Stomach (tissue), 9 donors: ENCODE measurements around the gene PARD3. TPM values are rescaled to one million over a fixed set of nuclear protein-coding genes. Genes with fewer than 3 reads are reported as not detected.

Experiments used
- DNase-seq, 2 donors: peaks; one replicate each; pipeline versions ENCODE4 v3.0.0 to v3.0.0-alpha.2; 2013 to 2019
- H3K27ac ChIP-seq, 5 donors: fragments of 200-600 bp in 4 of 5; sonication (generic) in 4 of 5; one replicate each; pipeline ENCODE4 v1.5.1; 2013 to 2019; ENCODE audit warnings: mild to moderate bottlenecking in 1 of 5, moderate library complexity in 1 of 5
- H3K27me3 ChIP-seq, 3 donors: fragments of 200-600 bp; sonication (generic); one replicate each; pipeline ENCODE4 v1.5.1; 2017 to 2019; ENCODE audit warnings: mixed run types in 1 of 3
- H3K36me3 ChIP-seq, 4 donors: fragments of 200-600 bp; sonication (generic); 1 replicate in 3 of 4; 2 replicates in 1 of 4; pipeline ENCODE4 v1.5.1; 2016 to 2019
- H3K4me1 ChIP-seq, 4 donors: fragments of 200-600 bp; sonication (generic); one replicate each; pipeline ENCODE4 v1.5.1; 2016 to 2019
- H3K4me3 ChIP-seq, 4 donors: fragments of 200-600 bp; sonication (generic) in 3 of 4; one replicate each; pipeline ENCODE4 v1.5.1; 2016 to 2019; ENCODE audit warnings: mild to moderate bottlenecking in 1 of 4
- H3K9me3 ChIP-seq, 4 donors: fragments of 200-600 bp; sonication (generic); one replicate each; pipeline ENCODE4 v1.5.1; 2016 to 2019
- CTCF ChIP-seq, 7 experiments: fragments of 450-650 bp in 4 of 7; fragments of 200-600 bp in 3 of 7; sonication (generic) in 3 of 7; IDR thresholded peaks; one replicate each; pipeline ENCODE4 v1.5.1; 2016 to 2019; ENCODE audit warnings: antibody characterized with exemption in 7 of 7, control low read depth in 2 of 7, mild to moderate bottlenecking in 1 of 7
- EP300 ChIP-seq: sonication (generic); formaldehyde crosslinking; IDR thresholded peaks from one replicate; pipeline ENCODE4 v1.6.1; 2017; ENCODE audit warnings: antibody characterized with exemption
- POLR2A ChIP-seq, 4 donors: fragments of 450-650 bp; IDR thresholded peaks; one replicate each; pipeline ENCODE4 v1.6.1; 2016; ENCODE audit warnings: antibody characterized with exemption in 4 of 4, control low read depth in 2 of 4, mild to moderate bottlenecking in 1 of 4, moderate library complexity in 1 of 4
- POLR2AphosphoS5 ChIP-seq, 3 donors: sonication (generic); formaldehyde crosslinking; IDR thresholded peaks; one replicate each; pipeline ENCODE4 v1.6.1; 2016; ENCODE audit warnings: antibody characterized with exemption in 3 of 3
- WGBS, 5 donors: extraction: QIAGEN DNeasy Blood & Tissue Kit in 3 of 5; methylation state at CpG; one replicate each; pipeline versions ENCODE4 v1.1.5 to v1.1.7; 2013 to 2018; 5-methylcytosine and 5-hydroxymethylcytosine counted together
- intact Hi-C: fragments of 100-400 bp; cut with DNase I; formaldehyde crosslinking; loops from one replicate; pipeline ENCODE4 v1.15.1; 2023; ENCODE audit warnings: low total_unique reads
- polyA plus RNA-seq, 3 donors: library from polyadenylated mRNA; stranded (reverse); fragments of 200-250 nt; gene quantifications; one replicate each; pipeline ENCODE4 v1.2.3, GENCODE V29; 2013
- total RNA-seq, 5 donors: library from RNA; depleted of rRNA; stranded (reverse); fragments of >200 nt; gene quantifications; one replicate each; pipeline versions ENCODE4 v1.1.0 to v1.2.3, GENCODE V29; 2014 to 2016
- donor health status: healthy with polysubstance abuse.
- donor health status: Bipolar disorder and iron deficiency.
- donor health status: healthy.

Gene PARD3
- total and polyA plus RNA-seq, 8 donors: 13.7 to 118 (median 31.8) TPM

DNA sequence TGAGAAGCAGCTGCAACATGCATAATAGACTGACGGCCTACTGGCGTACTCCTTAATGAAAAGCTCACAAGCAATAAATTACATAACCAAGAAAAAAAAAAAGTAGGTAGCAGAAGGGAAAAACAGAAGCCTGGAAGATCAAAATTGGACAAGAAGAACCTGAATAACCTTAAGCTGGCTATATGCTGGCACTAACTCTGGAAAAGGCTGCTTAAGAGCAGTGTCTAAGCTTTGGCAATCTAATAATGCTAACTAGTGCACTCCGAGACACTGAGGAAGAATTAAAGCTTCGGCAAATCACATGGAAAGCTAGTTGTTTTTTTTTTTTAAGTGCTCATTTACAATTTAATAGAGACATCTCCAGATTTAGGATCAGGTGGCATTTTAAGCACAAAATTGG lies 441.9 kb downstream of the PARD3 start:
- no peaks in the 10 kb centered on the region for H3K27me3 ChIP-seq
- H3K36me3 ChIP-seq: peaks cover 0 to 23% (median 9%) of the 10 kb centered on the region in 4 donors
- H3K9me3 ChIP-seq: no peaks in the 10 kb centered on the region
- WGBS, 5 donors: 77 to 94% (median 84%) methylated on average over 4 of the region's 4 CpGs
- H3K27ac ChIP-seq: no peak overlapping the region
- intact Hi-C loops: no loop called here
- H3K4me3 ChIP-seq: no peak overlapping the region
- H3K4me1 ChIP-seq: no peaks in the 10 kb centered on the region
- no peak for TF ChIP-seq POLR2A (IDR thresholded peaks at IDR 0.05)
- TF ChIP-seq EP300: no peak
- TF ChIP-seq CTCF (IDR thresholded peaks at IDR 0.05): no peak
- TF ChIP-seq POLR2AphosphoS5 (IDR thresholded peaks at IDR 0.05): no peak
- no peak for DNase-seq

- peaks cover 0 to 26% (median 6%) of the 10 kb centered on the region in 4 donors for H3K36me3 ChIP-seq
- H3K4me3 ChIP-seq: no peak overlapping the region
- no peak overlapping the region for H3K27ac ChIP-seq
- H3K9me3 ChIP-seq: no peaks in the 10 kb centered on the region
- DNase-seq: no peak
- no peaks in the 10 kb centered on the region for H3K27me3 ChIP-seq
- H3K4me1 ChIP-seq: no peaks in the 10 kb centered on the region
- TF ChIP-seq EP300 (no peak), CTCF (IDR thresholded peaks at IDR 0.05) (no peak), POLR2A (IDR thresholded peaks at IDR 0.05) (no peak), POLR2AphosphoS5 (IDR thresholded peaks at IDR 0.05) (no peak)
- intact Hi-C loops: no loop called here
Observed at GRCh38 chr10:34372509-34372908, 442.6 kb downstream of the PARD3 start.

- no peak overlapping the region for H3K27ac ChIP-seq
- H3K9me3 ChIP-seq: no peaks in the 10 kb centered on the region
- peaks cover 0 to 19% (median 0%) of the 10 kb centered on the region in 4 donors for H3K36me3 ChIP-seq
- WGBS, 5 donors: 79 to 90% (median 85%) methylated on average over 5 of the region's 5 CpGs
- H3K4me1 ChIP-seq: no peaks in the 10 kb centered on the region
- no peak overlapping the region for H3K4me3 ChIP-seq
- H3K27me3 ChIP-seq: no peaks in the 10 kb centered on the region
- DNase-seq: no peak
- intact Hi-C loops: no loop called here
- TF ChIP-seq CTCF (IDR thresholded peaks at IDR 0.05) (no peak), EP300 (no peak), POLR2A (IDR thresholded peaks at IDR 0.05) (no peak), POLR2AphosphoS5 (IDR thresholded peaks at IDR 0.05) (no peak)
Observed at GRCh38 chr10:34370126-34370525, 445.0 kb downstream of the PARD3 start.

- TF ChIP-seq POLR2AphosphoS5 (IDR thresholded peaks at IDR 0.05): no peak
- no peak for TF ChIP-seq POLR2A (IDR thresholded peaks at IDR 0.05)
- no peak for TF ChIP-seq CTCF (IDR thresholded peaks at IDR 0.05)
- TF ChIP-seq EP300: no peak
- DNase-seq: no peak
- 87 to 96% (median 91%) methylated on average over 3 of the region's 3 CpGs for WGBS, 5 donors
- H3K27ac ChIP-seq: no peak overlapping the region
- no peaks in the 10 kb centered on the region for H3K27me3 ChIP-seq
- no peaks in the 10 kb centered on the region for H3K9me3 ChIP-seq
- no peaks in the 10 kb centered on the region for H3K4me1 ChIP-seq
- no peak overlapping the region for H3K4me3 ChIP-seq
- peaks cover 0 to 15% (median 0%) of the 10 kb centered on the region in 4 donors for H3K36me3 ChIP-seq
- intact Hi-C loops: no loop called here
Observed at GRCh38 chr10:34369120-34369519, 446.0 kb downstream of the PARD3 start.
